ENCODE results near the gene SIRT3. TPM values are rescaled to one million over a fixed set of nuclear protein-coding genes. Genes with fewer than 3 reads are reported as not detected.
"Not testable (repeated sequence)": the region's sequence is repeated elsewhere in the genome, so short reads cannot be mapped to it uniquely, and the experiment has no call there.

The SIRT3 gene
- total RNA-seq, 1 donor from 2014 or later: 41.4 TPM

DNA sequence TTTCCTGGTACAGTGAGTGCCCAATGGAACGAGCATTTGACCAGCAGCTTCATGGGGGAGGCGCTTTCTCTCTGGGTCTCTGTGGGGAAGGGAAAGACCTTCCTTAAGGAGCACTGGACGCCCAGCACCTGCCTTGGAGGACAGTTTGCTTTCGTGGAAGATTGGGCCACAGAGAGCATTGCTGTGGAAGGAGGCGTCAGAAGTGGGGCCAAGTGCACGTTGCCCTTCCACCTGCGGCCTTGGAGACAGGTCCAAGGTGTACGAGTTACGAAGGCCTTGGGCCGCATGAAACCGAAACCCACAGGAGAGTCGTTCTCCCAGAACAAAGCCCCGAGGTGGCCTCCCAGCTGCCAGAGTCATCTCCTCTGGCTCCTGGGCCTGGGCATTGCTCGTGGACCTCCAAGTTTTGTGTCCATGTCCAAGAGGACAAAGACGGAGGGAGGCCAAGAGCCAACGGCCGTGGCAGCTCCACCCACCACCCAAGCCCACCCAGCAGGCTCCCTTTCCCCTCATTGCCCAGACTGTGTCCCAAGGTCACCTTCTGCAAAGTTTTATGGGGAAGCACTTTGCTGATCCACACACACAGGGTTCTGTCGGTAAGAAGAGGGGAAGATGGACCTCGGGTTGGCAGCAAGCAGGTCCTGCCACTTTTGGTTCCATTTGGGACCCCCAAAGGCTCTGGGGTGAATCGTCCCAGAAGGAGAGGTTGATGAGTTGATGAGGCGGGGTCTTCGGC lies 36.2 kb upstream of the SIRT3 start:
- intact Hi-C loops (cut with micrococcal nuclease): no loop called here
- ATAC-seq (no peak), DNase-seq (no peak)

- DNase-seq: no peak
Measured at GRCh38 chr11:271319-271715, 35.2 kb upstream of the SIRT3 start.

GRCh38 chr11:270451-271318 lies 34.5 kb upstream of the SIRT3 start:
- DNase-seq (no peak), ATAC-seq (no peak)
- intact Hi-C loops (cut with micrococcal nuclease): no loop called here

More at GRCh38 chr11:271319-271715, 35.2 kb upstream of the SIRT3 start:
- intact Hi-C loops (cut with micrococcal nuclease): no loop called here
- no peak for ATAC-seq

DNA sequence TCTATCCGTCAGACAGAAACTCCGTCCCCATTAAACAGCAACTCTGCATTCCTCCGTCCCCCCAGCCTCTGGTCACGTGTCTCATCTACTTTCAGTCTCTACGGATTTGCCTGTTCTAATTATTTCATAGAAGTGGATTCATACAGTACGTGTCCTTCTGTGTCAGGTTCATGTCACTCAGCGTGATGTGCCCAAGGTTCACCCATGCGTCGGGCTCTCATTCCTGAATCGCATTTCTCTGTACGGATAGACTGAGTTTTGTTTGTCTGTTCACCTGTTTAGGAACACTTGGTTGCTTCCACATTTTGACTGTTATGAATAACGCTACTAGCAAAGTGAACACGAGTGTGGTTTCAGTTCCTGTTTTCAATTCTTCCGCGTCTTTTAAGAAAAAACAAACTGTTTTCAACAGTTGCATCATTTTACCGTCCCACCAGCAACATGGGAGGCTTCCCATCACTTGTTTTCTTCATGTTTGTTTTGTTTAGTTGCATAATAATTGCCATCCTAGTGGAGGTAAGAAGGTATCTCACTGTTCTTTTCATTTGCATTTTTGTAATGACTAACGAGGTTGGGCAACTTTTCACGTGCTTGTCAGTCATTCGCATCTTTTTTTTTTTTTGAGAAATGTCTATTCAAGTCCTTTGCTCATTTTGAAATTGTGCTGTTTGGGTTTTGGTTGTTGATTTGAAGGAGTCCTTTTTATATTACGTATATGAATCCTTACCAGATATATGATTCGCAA lies 33.2 kb upstream of the SIRT3 start:
- ATAC-seq (peak; percentile 47), DNase-seq (no peak)
- intact Hi-C loops (cut with micrococcal nuclease): no loop called here

DNA sequence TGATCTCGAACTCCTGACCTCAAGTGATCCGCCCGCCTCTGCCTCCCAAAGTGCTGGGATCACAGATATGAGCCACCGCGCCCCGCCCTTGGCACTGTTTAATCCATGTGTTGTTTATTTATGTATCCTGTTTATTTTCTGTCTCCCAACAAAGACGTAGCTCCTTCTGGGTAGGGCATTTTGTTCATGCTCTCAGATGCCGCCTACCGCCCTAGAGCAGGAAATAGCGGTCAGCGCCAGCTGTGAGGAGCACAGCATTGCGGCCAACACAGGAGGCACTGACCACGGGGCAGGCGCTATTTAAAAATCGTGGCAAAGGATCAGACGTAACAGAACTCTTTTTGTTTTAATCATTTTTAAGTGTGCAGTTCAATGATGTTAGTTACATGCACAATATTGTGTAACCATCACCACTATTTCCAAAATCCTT lies 32.6 kb upstream of the SIRT3 start:
- peak; percentile 69 for DNase-seq
- intact Hi-C loops (cut with micrococcal nuclease): not testable (repeated sequence)
- ATAC-seq: peak; percentile 82

DNA sequence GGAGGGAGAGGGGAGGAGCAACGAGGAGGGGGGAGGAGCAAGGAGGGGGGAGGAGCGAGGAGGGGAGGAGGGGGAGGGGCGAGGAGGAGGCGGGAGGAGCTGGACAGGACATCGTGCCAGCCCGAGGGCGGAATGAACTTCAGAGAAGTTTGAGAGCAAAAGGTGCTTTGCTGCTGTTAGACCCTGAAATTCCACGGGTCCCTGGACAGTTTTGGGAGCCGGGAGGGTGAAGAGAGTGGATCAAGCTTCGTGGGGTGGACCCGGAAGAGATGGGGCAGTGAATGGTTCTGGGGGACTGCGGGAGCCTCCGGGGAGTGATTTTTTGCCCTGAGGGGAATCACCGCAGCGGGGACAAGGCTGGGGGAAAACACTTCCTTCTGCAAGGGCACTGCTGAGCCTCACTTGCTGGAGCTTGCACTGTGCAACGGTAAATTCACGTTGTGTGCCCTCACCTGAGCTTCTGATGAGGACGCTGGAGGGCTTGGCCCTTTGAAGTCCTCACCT lies 31.4 kb upstream of the SIRT3 start:
- intact Hi-C loops (cut with micrococcal nuclease): no loop called here
- DNase-seq (peak; percentile 62), ATAC-seq (peak; percentile 51)

- ATAC-seq: peak; percentile 30
- no peak for DNase-seq
Measured at GRCh38 chr11:266676-267439, 30.7 kb upstream of the SIRT3 start.

DNA sequence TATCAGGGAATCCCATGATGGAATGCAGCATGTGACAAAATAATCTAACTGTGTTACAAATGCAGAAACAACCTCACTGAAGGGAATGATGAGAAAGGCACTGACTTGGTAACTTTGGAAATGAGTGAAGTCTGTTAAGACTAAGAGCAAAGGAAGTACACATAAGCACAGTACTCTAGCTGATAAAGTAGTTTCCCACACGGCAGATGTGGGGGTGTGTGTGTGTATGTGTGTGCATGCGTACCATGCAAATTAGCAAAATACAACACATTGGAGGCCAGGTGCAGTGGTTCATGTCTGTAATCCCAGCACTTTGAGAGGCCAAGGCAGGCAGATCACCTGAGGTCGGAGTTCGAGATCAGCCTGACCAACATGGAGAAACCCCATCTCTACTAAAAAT lies 25.5 kb upstream of the SIRT3 start:
- ATAC-seq (no peak), DNase-seq (no peak)
- intact Hi-C loops (cut with micrococcal nuclease): no loop called here

More at GRCh38 chr11:266676-267439, 30.7 kb upstream of the SIRT3 start:
- intact Hi-C loops (cut with micrococcal nuclease): no loop called here

DNA sequence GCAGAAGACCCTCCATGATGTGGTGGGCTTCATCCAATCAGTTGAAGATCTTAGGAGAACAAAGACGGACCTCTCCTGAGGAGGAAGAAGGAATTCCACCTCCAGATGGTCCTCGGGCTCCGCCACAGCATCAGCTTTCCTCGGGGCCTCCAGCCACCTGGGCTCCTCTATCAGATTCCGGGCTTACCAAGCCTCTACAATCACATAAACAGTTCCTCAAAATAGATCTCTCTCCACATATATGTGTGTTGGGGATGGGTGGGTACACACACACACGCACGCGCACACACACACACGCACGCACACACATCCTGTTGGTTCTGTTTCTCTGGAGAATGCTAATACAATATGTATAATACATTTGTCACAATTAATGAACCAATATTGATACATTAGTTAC lies 23.3 kb upstream of the SIRT3 start:
- no peak for DNase-seq
- no peak for ATAC-seq
- intact Hi-C loops (cut with micrococcal nuclease): no loop called here

- ATAC-seq: no peak
Measured at GRCh38 chr11:257766-258493, 21.8 kb upstream of the SIRT3 start.

DNA sequence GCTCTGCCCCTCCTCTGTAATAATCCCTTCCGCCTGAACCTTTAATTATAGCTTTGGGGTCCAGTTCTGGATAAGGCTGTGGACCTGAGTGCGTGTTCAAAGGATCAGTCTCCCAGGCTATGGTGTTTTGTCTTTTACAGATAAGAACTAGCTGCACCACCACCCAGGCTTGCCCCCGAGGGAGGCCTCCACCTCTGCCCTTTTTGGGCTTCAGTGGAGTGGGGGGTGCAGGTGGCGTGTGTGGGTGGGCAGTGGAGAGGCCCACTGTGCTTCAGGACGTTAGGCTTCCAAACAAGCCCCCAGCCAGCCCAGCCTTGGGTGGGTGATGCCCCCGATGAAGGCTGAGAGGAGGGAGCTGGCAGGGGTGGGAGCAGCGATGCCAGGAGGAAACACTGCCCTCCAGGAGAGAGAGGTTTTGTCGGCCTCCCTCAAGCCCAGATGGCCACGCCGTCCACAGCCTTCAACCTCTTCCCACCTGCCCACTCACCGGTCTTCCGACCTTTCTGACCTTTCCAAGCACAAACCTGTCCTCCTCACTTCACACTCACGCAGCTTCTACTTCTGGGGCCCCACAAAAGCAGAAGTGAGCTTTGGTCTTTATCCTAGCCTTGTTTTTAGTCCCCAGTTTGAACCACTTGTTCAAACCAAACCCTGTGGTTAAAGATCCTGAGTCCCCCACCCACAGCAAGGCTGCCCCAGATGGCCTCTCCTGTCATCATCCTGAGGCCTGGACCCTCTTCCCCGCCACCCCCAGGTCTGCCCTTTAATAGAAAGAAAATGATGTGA lies 21.0 kb upstream of the SIRT3 start:
- intact Hi-C loops (cut with micrococcal nuclease): no loop called here
- no peak for DNase-seq
- no peak for ATAC-seq

More at GRCh38 chr11:257766-258493, 21.8 kb upstream of the SIRT3 start:
- intact Hi-C loops (cut with micrococcal nuclease): no loop called here
- no peak for DNase-seq

DNA sequence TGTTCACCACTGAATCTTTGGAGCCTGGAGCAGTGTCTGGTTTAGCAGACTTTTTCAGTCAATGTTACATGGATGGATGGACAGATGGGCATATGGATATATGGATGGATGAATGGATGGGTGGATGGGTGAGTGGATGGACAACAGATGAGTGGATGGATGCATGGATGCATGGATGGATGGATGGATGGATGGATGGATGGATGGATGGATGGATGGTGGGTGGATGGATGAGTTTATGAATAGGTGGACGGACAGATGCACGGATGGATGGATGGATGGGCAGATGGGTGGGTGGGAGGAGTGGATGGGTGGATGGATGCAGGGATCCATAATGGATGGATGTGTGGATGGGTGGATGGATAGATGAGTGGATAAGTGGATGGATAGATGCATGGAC lies 19.7 kb upstream of the SIRT3 start:
- intact Hi-C loops (cut with micrococcal nuclease): no loop called here
- no peak for ATAC-seq
- DNase-seq: no peak

DNA sequence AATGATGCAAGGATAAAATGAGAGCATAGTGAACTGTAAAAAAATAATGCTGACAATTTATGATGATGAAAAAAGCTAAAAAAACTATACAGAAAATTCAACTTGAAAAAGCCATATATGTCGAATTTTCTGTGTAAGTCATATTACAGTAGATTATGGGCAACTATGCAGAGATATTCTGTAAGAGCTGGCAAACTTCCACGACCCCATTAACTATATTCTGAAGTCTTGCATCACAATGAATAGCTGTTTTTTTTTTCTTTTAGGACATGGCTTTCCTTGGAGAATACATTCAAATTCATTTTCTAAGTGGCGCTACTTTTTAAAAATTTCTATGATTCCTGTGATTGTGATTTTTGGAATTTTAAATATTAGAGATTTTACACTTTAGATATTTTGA lies 19.0 kb upstream of the SIRT3 start:
- intact Hi-C loops (cut with micrococcal nuclease): no loop called here
- no peak for ATAC-seq

GRCh38 chr11:253886-254270 lies 17.7 kb upstream of the SIRT3 start:
- no peak for ATAC-seq
- intact Hi-C loops (cut with micrococcal nuclease): no loop called here

More for the DNA sequence above, 19.0 kb upstream of the SIRT3 start:
- DNase-seq: no peak

GRCh38 chr11:253160-253885 lies 17.2 kb upstream of the SIRT3 start:
- ATAC-seq (no peak), DNase-seq (no peak)
- intact Hi-C loops (cut with micrococcal nuclease): no loop called here

More at GRCh38 chr11:253886-254270, 17.7 kb upstream of the SIRT3 start:
- DNase-seq: no peak

GRCh38 chr11:252666-253065 lies 16.5 kb upstream of the SIRT3 start:
- no peak for ATAC-seq
- no peak for DNase-seq
- intact Hi-C loops (cut with micrococcal nuclease): no loop called here

- intact Hi-C loops (cut with micrococcal nuclease): no loop called here
- no peak for ATAC-seq
Measured at GRCh38 chr11:251550-251949, 15.4 kb upstream of the SIRT3 start.

More at GRCh38 chr11:251550-251949, 15.4 kb upstream of the SIRT3 start:
- no peak for DNase-seq

Measured in left ventricle myocardium superior (tissue), 1 donor.